Mucosa of descending colon (tissue), 3 donors: ENCODE data around the gene PPP6R3. TPM values are rescaled to one million over a fixed set of nuclear protein-coding genes. Genes with fewer than 3 reads are reported as not detected.

Experiments
- ATAC-seq: fragments of 200-7000 bp; cut with Tn5 transposase; one replicate; pipeline ENCODE4 v1.9.1; 2020; ENCODE audit warnings: mild to moderate bottlenecking, moderate library complexity
- DNase-seq, 3 donors: peaks; one replicate each; pipeline ENCODE4 v3.0.0-alpha.2; 2020
- H3K36me3 ChIP-seq: fragments of 200-600 bp; one replicate; pipeline ENCODE4 v1.8.0; 2021; ENCODE audit warnings: low read depth, mild to moderate bottlenecking
- H3K4me1 ChIP-seq: fragments of 200-600 bp; one replicate; pipeline ENCODE4 v1.8.0; 2021; ENCODE audit warnings: low read depth, mild to moderate bottlenecking
- H3K4me3 ChIP-seq: fragments of 200-600 bp; one replicate; pipeline ENCODE4 v1.8.0; 2021; ENCODE audit warnings: mild to moderate bottlenecking
- H3K9me3 ChIP-seq: fragments of 200-600 bp; one replicate; pipeline ENCODE4 v1.8.0; 2021; ENCODE audit warnings: mild to moderate bottlenecking
- intact Hi-C, 2 donors: fragments of 100-400 bp; cut with DNase I in 1 of 2; cut with micrococcal nuclease in 1 of 2; formaldehyde crosslinking; loops; one replicate each; pipeline versions ENCODE4 v1.11.0 to v1.11.1; 2022; cut with DNase I, micrococcal nuclease
- total RNA-seq, 3 donors: library from RNA; stranded (reverse); fragmentation: NEBNext Ultra II Directional in 2 of 3; extraction: Animal tissue kit (Norgen Biotek cat#: 25700) in 2 of 3; gene quantifications; one replicate each; pipeline versions ENCODE4 v1.2.1 to v1.2.4, GENCODE V29; 2021 to 2023
- TF ChIP-seq, protein P1 (sequence below): fragments of 200-600 bp; IDR thresholded peaks from one replicate; pipeline ENCODE4 v1.8.0; 2022; ENCODE audit warnings: antibody characterized with exemption, mild to moderate bottlenecking
- donor health status: DM: no; HTN: no; CAD: no; lungs with moderate emphysema.
- donor health status: DM: no; HTN: no; CAD: no.
- donor health status: DM: no; HTN: yes; CAD: no.

PPP6R3 gene
- total RNA-seq, 3 donors from 2014 or later: 107 to 141 (median 115) TPM

GRCh38 chr11:68501813-68502212 is 41.3 kb downstream of the PPP6R3 start:
- DNase-seq: no peak
- Histone ChIP-seq H3K4me3 (no peak overlapping the region), H3K4me1 (peaks cover 30% of the 10 kb centered on the region), H3K9me3 (no peaks in the 10 kb centered on the region), H3K36me3 (no peaks in the 10 kb centered on the region)
- intact Hi-C loops: no loop called here
- no peak for ATAC-seq
- TF ChIP-seq, protein P1, sequence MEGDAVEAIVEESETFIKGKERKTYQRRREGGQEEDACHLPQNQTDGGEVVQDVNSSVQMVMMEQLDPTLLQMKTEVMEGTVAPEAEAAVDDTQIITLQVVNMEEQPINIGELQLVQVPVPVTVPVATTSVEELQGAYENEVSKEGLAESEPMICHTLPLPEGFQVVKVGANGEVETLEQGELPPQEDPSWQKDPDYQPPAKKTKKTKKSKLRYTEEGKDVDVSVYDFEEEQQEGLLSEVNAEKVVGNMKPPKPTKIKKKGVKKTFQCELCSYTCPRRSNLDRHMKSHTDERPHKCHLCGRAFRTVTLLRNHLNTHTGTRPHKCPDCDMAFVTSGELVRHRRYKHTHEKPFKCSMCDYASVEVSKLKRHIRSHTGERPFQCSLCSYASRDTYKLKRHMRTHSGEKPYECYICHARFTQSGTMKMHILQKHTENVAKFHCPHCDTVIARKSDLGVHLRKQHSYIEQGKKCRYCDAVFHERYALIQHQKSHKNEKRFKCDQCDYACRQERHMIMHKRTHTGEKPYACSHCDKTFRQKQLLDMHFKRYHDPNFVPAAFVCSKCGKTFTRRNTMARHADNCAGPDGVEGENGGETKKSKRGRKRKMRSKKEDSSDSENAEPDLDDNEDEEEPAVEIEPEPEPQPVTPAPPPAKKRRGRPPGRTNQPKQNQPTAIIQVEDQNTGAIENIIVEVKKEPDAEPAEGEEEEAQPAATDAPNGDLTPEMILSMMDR: no peak

DNA sequence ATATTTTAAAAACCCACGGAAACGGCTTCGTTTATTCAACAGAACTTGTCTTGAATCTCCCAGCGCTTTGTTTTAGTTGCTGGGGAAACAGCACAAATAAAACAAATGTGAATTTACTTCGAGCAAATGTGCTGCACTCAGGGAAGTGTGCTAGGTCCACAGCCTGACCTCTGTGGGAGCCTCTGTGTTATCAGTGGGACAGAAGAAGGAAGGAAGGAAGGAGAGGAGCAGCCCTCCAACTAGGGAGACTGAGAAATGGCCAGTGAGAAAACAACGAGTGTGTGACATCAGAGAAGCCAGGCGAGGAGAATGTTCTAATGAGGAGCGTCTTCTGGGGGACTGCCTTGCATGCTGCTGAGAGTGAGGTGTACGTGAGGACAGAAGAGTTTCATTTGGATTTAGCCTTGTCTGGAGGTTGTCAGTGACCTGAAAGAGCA is 42.7 kb downstream of the PPP6R3 start:
- H3K36me3 ChIP-seq: no peaks in the 10 kb centered on the region
- peaks cover 25% of the 10 kb centered on the region for H3K4me1 ChIP-seq
- intact Hi-C loops: no loop called here
- peak; percentile 42 for ATAC-seq
- TF ChIP-seq, protein P1: no peak
- H3K9me3 ChIP-seq: no peaks in the 10 kb centered on the region
- no peak overlapping the region for H3K4me3 ChIP-seq
- DNase-seq: no peak

DNA sequence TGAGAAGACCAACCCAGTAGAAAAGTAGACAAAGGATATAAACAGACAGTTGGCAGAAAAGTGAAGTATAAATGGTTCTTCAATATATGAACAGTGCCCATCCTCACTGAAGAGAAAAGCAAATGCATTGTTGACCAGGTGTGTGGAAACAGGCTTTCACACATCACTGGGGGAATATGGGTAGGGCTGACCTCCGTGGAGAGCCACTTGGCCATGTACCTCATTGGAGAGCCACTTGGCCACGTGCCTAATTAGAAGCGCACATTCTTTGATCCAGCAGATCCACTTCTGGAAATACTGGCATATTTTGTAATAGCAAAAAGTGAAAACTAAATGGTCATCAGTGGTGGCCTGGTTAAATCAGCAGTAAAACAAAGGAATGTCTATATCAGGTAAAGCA is 43.2 kb downstream of the PPP6R3 start:
- intact Hi-C loops: no loop called here
- ATAC-seq: no peak

DNA sequence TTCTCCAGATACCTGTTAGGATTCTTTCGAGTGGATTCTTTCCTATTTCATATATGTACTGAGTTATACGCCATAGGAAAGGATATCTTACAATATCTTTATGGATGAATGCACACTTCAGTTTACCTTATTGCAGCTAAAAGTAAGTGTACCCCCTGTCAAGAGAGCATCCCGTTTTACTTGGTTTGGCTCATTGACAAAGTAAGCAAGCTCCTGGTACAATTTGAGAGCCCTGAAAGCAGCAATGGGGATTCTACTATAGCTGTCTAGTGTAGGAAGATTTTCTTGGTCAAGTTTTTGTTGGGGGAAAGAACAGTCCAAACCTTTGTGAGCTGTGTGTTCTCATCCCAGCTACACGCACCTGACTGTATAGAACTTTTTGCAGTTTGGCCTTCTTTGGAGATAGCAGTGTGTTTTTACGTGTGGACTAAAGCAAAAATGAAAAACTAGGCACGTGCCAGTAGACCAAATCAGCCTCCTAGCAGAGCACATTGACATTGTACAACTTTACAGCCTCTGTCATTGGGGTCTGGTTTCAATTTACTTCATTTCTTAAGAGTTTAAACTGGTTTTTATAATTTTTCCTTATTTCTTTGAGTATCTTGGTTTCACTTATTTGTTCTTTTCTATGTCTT is 44.0 kb downstream of the PPP6R3 start:
- TF ChIP-seq, protein P1: no peak
- no peak for DNase-seq
- intact Hi-C loops: no loop called here
- H3K36me3 ChIP-seq: no peaks in the 10 kb centered on the region
- H3K9me3 ChIP-seq: no peaks in the 10 kb centered on the region
- no peak overlapping the region for H3K4me3 ChIP-seq
- ATAC-seq: no peak
- peaks cover 12% of the 10 kb centered on the region for H3K4me1 ChIP-seq

More for the DNA sequence above, 43.2 kb downstream of the PPP6R3 start:
- H3K36me3 ChIP-seq: no peaks in the 10 kb centered on the region
- H3K9me3 ChIP-seq: no peaks in the 10 kb centered on the region
- H3K4me3 ChIP-seq: no peak overlapping the region
- TF ChIP-seq, protein P1: no peak
- DNase-seq: no peak
- peaks cover 20% of the 10 kb centered on the region for H3K4me1 ChIP-seq

GRCh38 chr11:68505596-68505995 is 45.0 kb downstream of the PPP6R3 start:
- no peak overlapping the region for H3K4me3 ChIP-seq
- peaks cover 11% of the 10 kb centered on the region for H3K4me1 ChIP-seq
- ATAC-seq (no peak), DNase-seq (no peak)
- TF ChIP-seq, protein P1: no peak
- intact Hi-C loops: no loop called here
- no peaks in the 10 kb centered on the region for H3K9me3 ChIP-seq
- H3K36me3 ChIP-seq: no peaks in the 10 kb centered on the region
